HFFc6 (cell line): ENCODE data around the gene CCDC184. TPM values are rescaled to one million over a fixed set of nuclear protein-coding genes. Genes with fewer than 3 reads are reported as not detected.
"Not testable (repeated sequence)": the region's sequence is repeated elsewhere in the genome, so short reads cannot be mapped to it uniquely, and the experiment has no call there.

Experiments
- DNase-seq: peaks from one replicate; pipeline ENCODE4 v3.0.0-alpha.2; 2018
- H3K27ac Mint-ChIP-seq: 2 replicates; pipeline ENCODE4 v1.8.0; 2020; ENCODE audit warnings: mild to moderate bottlenecking, mixed read lengths
- H3K27me3 Mint-ChIP-seq: 2 replicates; pipeline ENCODE4 v1.8.0; 2021; ENCODE audit warnings: mild to moderate bottlenecking, moderate library complexity, mixed read lengths; ENCODE audit not compliant: insufficient read depth
- H3K36me3 Mint-ChIP-seq: 2 replicates; pipeline ENCODE4 v1.8.0; 2021; ENCODE audit warnings: low read depth, mixed read lengths
- H3K4me1 Mint-ChIP-seq: 2 replicates; pipeline ENCODE4 v1.8.0; 2020; ENCODE audit warnings: low read depth, mixed read lengths
- H3K4me3 Mint-ChIP-seq: 2 replicates; pipeline ENCODE4 v1.8.0; 2020; ENCODE audit warnings: mild to moderate bottlenecking, moderate library complexity, mixed read lengths
- H3K9me3 Mint-ChIP-seq: 2 replicates; pipeline ENCODE4 v1.8.0; 2020; ENCODE audit warnings: mild to moderate bottlenecking, mixed read lengths
- CTCF ChIP-seq: fragments of 200-600 bp; sonication (generic); IDR thresholded peaks from 2 replicates; pipeline ENCODE4 v1.5.0; 2021; ENCODE audit warnings: antibody characterized with exemption, mild to moderate bottlenecking
- total RNA-seq, 6 experiments: library from RNA; stranded (reverse); fragmentation: NEBNext Ultra II Directional; extraction: Animal tissue kit (Norgen Biotek cat#: 25700); gene quantifications; 2 replicates in 1 of 6; 3 replicates in 5 of 6; pipeline ENCODE4 v1.2.3, GENCODE V29; 2021

The CCDC184 gene
- total RNA-seq, 6 experiments from 2014 or later, result 0.45 to 0.86 (median 0.59) TPM

GRCh38 chr12:48198985-48199384 lies 15.5 kb downstream of the CCDC184 start:
- Mint-ChIP-seq H3K27me3 (peaks cover 12% of the 10 kb centered on the region), H3K9me3 (no peaks in the 10 kb centered on the region), H3K4me1 (peaks cover 46% of the 10 kb centered on the region), H3K27ac (peak overlapping the region; percentile 94), H3K4me3 (peak overlapping the region; percentile 86), H3K36me3 (no peaks in the 10 kb centered on the region; the same call in 1 of the 2 replicates)
- TF ChIP-seq CTCF, result no peak
- DNase-seq, result no peak

GRCh38 chr12:48199774-48200221 lies 16.4 kb downstream of the CCDC184 start:
- Mint-ChIP-seq H3K4me3 (peak overlapping the region; percentile 86), H3K27ac (peak overlapping the region; percentile 77), H3K27me3 (peaks cover 11% of the 10 kb centered on the region), H3K4me1 (peaks cover 38% of the 10 kb centered on the region), H3K36me3 (no peaks in the 10 kb centered on the region; the same call in 1 of the 2 replicates), H3K9me3 (no peaks in the 10 kb centered on the region)
- no peak for TF ChIP-seq CTCF
- peak; percentile 51 for DNase-seq

GRCh38 chr12:48201091-48201490 lies 17.6 kb downstream of the CCDC184 start:
- no peaks in the 10 kb centered on the region for H3K9me3 Mint-ChIP-seq
- no peak for DNase-seq
- no peak for TF ChIP-seq CTCF
- peaks cover 8% of the 10 kb centered on the region for H3K27me3 Mint-ChIP-seq
- no peak overlapping the region for H3K27ac Mint-ChIP-seq
- H3K4me3 Mint-ChIP-seq, result no peak overlapping the region
- no peaks in the 10 kb centered on the region; the same call in 1 of the 2 replicates for H3K36me3 Mint-ChIP-seq
- peaks cover 30% of the 10 kb centered on the region for H3K4me1 Mint-ChIP-seq

- TF ChIP-seq CTCF, result no peak
- Mint-ChIP-seq H3K9me3 (peaks cover 4% of the 10 kb centered on the region), H3K36me3 (peaks cover 3% of the 10 kb centered on the region), H3K27ac (no peak overlapping the region), H3K4me1 (peaks cover 30% of the 10 kb centered on the region), H3K4me3 (no peak overlapping the region), H3K27me3 (peaks cover 8% of the 10 kb centered on the region)
- DNase-seq, result no peak
These were observed 18.1 kb downstream of the CCDC184 start for GRCh38 chr12:48201516-48201915.

GRCh38 chr12:48202766-48203165 lies 19.3 kb downstream of the CCDC184 start:
- Mint-ChIP-seq H3K36me3 (peaks cover 6% of the 10 kb centered on the region), H3K27ac (no peak overlapping the region), H3K4me1 (peaks cover 23% of the 10 kb centered on the region), H3K27me3 (peaks cover 8% of the 10 kb centered on the region), H3K9me3 (peaks cover 16% of the 10 kb centered on the region), H3K4me3 (no peak overlapping the region)
- DNase-seq, result no peak
- no peak for TF ChIP-seq CTCF

GRCh38 chr12:48203192-48203591 lies 19.7 kb downstream of the CCDC184 start, which contains the start of gene OR10AD1:
Gene OR10AD1 (minus strand): TSS chr12:48203292. CDS start chr12:48203292, 0 bp downstream.
- H3K9me3 Mint-ChIP-seq, result peaks cover 18% of the 10 kb centered on the region
- TF ChIP-seq CTCF, result no peak
- H3K27ac Mint-ChIP-seq, result no peak within 1 kb of the TSS
- no peak within 1 kb of the TSS for H3K4me3 Mint-ChIP-seq
- H3K36me3 Mint-ChIP-seq, result peaks cover 6% of the 10 kb centered on the region
- H3K4me1 Mint-ChIP-seq, result peaks cover 20% of the 10 kb centered on the region
- no peak for DNase-seq
- H3K27me3 Mint-ChIP-seq, result peaks cover 8% of the 10 kb centered on the region

- not testable (repeated sequence) for H3K36me3 Mint-ChIP-seq, H3K4me1 Mint-ChIP-seq, DNase-seq, H3K27me3 Mint-ChIP-seq, H3K4me3 Mint-ChIP-seq, H3K27ac Mint-ChIP-seq
- peaks cover 18% of the 10 kb centered on the region for H3K9me3 Mint-ChIP-seq
These were observed 26.1 kb downstream of the CCDC184 start for GRCh38 chr12:48209495-48209894.
